Stimulated activated CD4-positive, alpha-beta T cell treated with anti-CD3 and anti-CD28 coated beads, Interleukin-4, amount 100 ng/mL, for 4 hours (primary cell): Measurements from ENCODE around the gene WTAP.
"Not testable (repeated sequence)": the region's sequence is repeated elsewhere in the genome, so short reads cannot be mapped to it uniquely, and the experiment has no call there.

Source experiments
- DNase-seq, 2 experiments: peaks; one replicate each; pipeline ENCODE4 v3.0.0-alpha.2; 2020

Gene WTAP

DNA sequence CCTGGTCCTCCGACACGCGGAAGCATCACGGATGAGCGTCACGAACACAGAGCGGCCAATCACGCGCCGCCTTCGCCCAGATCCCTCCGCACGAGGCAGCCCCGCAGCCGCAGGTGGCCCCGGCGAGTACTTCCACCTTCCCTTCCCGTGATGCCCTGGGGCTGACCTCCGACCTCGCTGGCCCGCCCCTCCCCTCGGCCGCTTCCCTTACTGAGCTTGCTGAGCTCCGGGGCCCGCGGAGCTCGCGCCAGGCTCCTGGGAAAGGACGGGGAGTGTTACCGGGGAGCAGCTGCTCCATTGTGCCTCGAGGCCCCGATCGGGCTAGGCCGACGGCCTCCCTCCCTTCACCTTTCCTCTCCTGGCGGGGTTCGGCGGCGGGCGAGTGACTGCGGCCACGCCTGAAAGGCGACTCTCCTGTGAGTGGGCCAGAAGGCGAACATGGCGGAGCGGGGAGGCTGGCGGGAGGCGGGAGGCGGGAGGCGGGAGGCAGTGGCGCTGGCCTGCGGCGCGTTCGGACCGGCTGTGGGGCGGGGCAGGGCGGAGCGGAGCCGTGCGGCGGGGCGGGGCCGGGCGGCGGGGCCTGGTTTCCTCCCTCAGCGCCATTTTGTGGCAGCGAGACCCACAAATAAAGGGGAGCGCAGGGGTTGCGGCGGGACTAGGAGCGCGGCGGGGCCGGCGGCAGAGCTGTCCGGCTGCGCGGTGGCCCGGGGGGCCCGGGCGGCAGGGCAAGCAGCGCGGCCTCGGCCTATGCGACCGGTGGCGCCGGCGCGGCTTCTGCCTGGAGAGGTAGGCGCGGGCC, at the start of gene WTAP:
Gene WTAP (plus strand): TSS at position 589 of the 799 bp plus-strand sequence. CDS start 8,760 bp downstream, outside the sequence.
- peak; percentile 95 to 98 for DNase-seq

- no peak for DNase-seq
Observed at GRCh38 chr6:159677506-159678165, 49.7 kb upstream of the WTAP start.

GRCh38 chr6:159678574-159678973, 48.7 kb upstream of the WTAP start:
- DNase-seq: no peak

DNA sequence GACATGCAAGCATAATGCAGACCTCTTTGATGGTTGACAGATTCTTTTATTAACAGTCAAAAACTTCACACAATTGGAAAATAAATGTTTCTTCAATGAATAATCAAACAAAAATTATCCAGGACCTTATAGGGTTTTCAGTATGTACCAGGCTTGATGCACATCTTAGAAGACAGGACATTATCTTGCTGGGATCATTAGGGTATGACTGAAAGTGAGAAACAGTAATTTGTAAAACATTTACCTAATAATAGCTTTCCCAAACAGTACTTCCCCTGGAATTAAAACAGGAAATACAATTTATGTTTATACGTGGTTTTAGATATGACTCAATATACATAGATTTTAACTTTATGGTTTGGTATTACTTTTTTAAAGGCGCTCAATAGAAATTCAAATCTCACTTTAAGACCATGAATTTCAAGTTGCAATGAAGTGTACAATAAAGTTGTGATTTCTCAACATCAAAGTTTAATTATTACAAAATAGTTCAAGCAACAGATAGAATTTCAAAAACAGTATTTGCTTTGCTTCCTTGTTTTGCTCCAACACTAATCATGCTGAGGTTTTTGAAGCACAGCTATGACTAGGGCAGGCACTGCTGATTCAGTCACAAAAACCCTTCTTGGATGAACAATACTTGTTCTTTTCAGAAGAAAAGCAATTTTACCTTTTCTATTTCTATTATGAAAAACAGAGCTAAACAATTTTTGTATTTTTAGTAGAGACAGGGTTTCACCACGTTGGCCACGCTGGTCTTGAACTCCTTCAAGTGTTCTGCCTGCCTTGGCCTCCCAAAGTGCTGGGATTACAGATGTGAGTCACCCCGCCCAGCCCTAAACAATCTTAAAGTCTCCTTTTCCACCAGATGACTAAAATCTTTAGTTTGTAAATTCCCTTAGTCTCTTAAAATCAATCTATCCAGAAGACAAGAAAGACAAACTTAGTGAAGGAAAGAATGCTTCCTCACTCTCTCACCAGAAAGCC, 47.9 kb upstream of the WTAP start:
- DNase-seq: no peak

- DNase-seq: no peak
Observed at GRCh38 chr6:159680104-159680503, 47.2 kb upstream of the WTAP start.

DNA sequence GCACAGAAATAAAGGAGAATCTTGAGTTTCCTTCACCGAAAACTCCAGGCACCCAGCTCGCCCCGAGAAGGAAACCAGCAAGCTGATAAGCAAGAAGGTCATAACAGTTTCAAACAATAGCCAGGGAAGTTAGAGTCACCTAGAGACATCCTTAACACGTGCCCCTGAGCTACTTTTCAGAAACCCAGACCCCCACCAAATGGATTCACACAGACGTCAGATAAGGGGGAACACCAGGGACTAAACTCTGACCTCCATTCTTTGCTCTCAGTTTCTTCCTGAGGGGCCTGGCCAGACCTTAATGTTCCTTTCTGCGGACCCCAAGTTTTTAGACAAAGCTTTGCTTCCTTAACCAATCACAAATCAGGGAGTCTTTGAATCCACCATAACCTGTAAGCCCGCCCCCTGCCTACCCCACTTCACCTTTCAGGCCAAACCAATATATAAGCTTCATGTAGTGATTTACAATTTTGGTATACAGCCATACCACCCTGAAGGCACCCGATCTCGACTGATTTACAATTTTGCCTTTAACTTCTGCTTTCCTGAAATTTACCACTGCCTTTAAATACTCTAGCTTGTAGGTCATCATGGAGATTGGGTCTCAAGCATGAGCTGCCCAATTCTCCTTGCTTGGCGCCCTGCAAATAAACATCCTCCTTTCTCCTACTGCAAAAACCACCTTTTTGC, 46.0 kb upstream of the WTAP start:
- DNase-seq: no peak

- no peak for DNase-seq
Observed at GRCh38 chr6:159682295-159682694, 45.0 kb upstream of the WTAP start.

GRCh38 chr6:159682810-159683209, 44.5 kb upstream of the WTAP start:
- DNase-seq: no peak

DNA sequence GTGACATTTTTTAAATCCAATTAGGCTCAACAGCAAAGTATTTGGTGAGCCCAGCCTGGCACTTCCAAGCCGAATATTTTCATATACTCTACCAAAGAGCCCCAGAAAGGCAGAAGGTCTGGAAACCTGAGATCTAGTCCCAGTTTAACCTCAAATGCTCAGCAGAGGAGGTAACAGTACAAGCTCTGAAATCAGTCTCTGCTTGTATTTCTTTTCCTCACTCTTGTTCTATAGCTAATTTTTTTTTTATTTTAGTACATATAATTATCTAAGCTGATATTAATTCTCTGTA, 43.3 kb upstream of the WTAP start:
- DNase-seq: no peak

DNA sequence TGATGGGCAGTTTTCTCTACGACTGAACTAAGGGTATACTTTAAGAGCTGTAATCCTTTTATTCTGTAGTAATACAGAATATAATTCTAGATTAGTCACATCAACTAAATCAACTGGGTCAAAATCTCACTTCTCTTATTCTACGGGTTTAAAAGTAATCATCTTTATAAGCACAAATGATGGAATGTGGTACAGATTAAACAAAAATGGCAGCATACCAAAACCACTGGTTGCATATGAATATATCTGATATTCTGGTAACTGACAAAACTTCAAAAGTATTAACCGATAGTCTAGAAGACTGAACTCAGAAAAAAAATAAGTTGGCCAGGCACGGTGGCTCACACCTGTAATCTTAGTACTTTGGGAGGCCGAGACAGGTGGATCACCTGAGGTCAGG, 41.3 kb upstream of the WTAP start:
- DNase-seq: no peak

DNA sequence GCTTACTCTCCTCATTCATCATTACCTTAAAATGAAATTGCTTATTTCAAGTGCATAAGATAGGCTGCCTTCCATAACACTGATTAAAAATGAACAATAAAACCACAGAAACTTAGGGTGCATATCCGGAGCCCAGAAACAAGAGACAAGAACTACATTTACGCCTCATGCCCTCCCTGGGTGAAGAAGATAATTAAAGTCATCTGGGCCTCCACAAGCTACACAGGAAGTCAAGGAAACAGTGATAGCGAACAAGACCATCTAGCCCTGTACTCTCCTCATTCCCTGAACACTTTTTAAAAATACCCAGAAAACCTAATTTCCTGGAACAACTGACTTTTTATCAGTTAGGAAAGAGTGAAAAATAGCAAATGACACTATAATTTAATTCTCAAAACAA, 40.6 kb upstream of the WTAP start:
- DNase-seq: no peak

DNA sequence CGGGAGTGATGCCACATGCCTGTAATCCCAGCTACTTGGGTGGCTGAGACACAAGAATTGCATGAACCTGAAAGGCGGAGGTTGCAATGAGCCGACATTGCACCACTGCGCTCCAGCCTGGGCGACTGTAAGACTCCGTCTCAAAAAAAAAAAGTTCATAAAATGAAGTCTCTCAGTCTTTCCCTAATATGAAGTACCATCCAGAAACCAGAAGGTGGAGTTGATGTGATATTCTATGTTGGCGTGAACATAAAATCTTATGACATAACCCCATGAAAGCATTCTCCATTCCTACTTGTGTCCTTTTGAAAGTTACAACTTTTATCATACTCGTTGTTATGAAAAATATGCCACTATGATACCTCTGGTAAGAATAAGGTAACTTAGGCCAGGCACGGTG, 40.0 kb upstream of the WTAP start:
- no peak for DNase-seq

- no peak for DNase-seq
Observed at GRCh38 chr6:159688266-159688905, 38.9 kb upstream of the WTAP start.

- DNase-seq: no peak
Observed at GRCh38 chr6:159689001-159689400, 38.3 kb upstream of the WTAP start.

DNA sequence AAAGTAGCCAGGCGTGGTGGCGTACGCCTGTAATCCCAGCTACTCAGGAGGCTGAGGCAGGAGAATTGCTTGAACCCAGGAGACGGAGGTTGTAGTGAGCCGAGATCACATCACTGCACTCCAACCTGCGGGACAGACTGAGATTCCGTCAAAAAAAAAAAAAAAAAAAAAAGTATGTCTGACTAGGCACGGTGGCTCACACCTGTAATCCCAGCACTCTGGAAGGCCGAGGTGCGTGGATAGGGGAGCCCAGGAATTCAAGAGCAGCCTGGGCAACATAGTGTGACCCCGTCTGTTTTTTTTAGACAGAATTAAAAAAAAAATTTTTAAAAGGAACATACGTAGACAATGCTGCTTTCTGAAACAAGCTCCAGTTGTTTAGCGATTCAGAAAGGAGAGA, 37.2 kb upstream of the WTAP start:
- DNase-seq: not testable (repeated sequence)

DNA sequence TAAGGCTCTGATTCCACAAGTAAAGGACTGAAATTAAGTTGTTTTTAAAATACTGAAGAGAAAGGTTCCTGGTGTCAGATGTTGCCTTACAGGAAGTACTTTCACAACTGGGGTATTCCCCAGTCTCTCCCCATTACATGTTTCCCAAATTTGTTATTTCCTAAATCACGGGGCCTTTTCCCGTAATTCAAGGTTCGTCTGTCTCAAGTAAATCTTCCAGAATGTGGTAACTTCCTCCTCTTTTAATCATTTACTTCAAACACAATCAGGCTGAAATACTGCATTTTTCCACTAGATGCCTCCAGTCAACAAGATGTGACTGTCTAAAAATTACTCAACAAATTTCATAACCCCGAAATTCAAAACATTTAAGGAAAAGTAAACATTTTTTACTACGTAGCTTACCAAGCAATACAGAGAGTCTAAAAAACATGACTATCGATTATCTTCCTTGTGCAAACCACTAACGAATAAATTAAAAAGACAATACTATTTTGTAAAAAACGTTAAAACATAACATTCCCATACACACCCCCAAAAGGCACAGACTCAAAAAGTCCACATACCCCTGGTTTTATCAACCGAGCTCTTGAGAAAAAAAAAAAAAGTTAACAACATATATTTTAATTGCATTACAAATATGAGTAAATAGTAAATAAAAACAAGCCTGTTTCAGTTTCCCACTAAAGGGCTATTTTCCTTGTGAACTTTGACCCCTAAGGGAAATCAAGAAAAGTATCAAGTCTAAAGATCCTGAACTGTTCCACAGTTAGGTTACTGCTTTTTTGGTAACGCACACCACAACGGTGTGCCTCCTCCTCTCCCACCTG, 36.0 kb upstream of the WTAP start:
- DNase-seq: no peak

GRCh38 chr6:159691963-159692287, 35.4 kb upstream of the WTAP start:
- DNase-seq: no peak

GRCh38 chr6:159692303-159693127, 34.8 kb upstream of the WTAP start:
- DNase-seq: peak; percentile 48 to 61

DNA sequence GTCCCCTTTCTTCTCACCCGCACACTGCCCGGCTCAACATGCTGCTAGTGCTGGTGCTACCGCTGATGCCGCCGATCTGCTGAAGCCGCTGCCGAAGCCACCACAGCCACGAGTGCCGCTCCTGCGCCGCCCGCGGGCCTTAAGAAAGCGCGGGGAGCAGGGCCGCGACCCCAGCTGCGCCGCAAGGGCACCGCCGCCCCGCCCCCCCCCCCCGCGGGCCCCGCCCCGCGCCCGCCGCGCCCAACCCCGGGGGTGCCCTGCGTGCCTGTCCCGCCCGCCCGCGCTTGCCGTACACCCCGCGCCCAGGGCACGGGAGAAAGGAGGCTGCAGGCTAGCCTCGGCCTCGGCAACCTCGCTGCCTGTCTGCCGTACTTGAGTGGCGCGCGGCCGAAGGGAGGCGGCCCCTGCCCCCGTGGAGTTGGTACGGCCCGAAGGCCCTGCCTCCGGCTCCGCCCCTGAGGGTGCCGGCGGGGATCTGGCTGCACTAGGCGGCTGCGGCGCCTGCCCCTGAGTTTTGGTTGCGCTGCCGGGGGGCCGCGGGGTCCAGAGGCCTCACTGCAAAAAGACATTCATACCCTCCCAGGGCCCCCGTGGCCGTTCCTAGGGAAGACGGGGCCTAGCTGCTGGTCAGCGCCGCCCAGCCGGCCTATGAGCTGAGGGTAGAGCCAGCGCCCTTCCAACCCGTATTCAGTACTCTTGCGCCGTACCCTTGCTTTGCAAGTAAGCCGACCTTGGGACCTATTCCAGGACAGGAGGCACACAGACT, 34.0 kb upstream of the WTAP start, which contains the start of gene SOD2:
Gene SOD2 (minus strand): TSS at position 114 of the 766 bp plus-strand sequence. CDS start 74 bp downstream, at position 40.
- peak; percentile 75 to 77 for DNase-seq
